ENCODE measurements around the gene DDX1.

DNA sequence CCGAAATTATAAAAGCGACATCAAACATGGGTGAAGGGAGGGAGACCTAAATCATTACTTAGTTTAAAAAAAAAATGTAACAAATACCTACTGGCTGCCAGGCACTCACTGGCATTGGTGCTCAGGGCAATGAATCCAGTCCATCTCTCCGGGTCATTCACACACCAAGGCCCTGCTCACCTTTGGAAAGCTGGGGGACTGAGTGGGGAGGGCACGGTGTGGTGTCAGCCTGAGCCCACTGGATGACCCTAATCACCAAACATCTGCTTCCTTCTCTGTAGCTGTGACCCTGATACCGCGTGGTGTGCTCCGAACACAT lies 336 bp upstream of the DDX1 start:
- TF ChIP-seq, protein P1, sequence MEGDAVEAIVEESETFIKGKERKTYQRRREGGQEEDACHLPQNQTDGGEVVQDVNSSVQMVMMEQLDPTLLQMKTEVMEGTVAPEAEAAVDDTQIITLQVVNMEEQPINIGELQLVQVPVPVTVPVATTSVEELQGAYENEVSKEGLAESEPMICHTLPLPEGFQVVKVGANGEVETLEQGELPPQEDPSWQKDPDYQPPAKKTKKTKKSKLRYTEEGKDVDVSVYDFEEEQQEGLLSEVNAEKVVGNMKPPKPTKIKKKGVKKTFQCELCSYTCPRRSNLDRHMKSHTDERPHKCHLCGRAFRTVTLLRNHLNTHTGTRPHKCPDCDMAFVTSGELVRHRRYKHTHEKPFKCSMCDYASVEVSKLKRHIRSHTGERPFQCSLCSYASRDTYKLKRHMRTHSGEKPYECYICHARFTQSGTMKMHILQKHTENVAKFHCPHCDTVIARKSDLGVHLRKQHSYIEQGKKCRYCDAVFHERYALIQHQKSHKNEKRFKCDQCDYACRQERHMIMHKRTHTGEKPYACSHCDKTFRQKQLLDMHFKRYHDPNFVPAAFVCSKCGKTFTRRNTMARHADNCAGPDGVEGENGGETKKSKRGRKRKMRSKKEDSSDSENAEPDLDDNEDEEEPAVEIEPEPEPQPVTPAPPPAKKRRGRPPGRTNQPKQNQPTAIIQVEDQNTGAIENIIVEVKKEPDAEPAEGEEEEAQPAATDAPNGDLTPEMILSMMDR (IDR thresholded peaks at IDR 0.05; ENCODE audit: insufficient read depth, low read length) = no peak
- TF ChIP-seq POLR2AphosphoS5 (IDR thresholded peaks at IDR 0.05; ENCODE audit: low read depth) = no peak
- no peak for TF ChIP-seq GABPA (IDR thresholded peaks at IDR 0.05; ENCODE audit: low read depth)
- TF ChIP-seq, protein P2, sequence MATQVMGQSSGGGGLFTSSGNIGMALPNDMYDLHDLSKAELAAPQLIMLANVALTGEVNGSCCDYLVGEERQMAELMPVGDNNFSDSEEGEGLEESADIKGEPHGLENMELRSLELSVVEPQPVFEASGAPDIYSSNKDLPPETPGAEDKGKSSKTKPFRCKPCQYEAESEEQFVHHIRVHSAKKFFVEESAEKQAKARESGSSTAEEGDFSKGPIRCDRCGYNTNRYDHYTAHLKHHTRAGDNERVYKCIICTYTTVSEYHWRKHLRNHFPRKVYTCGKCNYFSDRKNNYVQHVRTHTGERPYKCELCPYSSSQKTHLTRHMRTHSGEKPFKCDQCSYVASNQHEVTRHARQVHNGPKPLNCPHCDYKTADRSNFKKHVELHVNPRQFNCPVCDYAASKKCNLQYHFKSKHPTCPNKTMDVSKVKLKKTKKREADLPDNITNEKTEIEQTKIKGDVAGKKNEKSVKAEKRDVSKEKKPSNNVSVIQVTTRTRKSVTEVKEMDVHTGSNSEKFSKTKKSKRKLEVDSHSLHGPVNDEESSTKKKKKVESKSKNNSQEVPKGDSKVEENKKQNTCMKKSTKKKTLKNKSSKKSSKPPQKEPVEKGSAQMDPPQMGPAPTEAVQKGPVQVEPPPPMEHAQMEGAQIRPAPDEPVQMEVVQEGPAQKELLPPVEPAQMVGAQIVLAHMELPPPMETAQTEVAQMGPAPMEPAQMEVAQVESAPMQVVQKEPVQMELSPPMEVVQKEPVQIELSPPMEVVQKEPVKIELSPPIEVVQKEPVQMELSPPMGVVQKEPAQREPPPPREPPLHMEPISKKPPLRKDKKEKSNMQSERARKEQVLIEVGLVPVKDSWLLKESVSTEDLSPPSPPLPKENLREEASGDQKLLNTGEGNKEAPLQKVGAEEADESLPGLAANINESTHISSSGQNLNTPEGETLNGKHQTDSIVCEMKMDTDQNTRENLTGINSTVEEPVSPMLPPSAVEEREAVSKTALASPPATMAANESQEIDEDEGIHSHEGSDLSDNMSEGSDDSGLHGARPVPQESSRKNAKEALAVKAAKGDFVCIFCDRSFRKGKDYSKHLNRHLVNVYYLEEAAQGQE (IDR thresholded peaks at IDR 0.05; ENCODE audit: insufficient replicate concordance, low read depth) = no peak

All from HL-60 (cell line).